Muscle of back (tissue), 11 donors: ENCODE results near the gene GPR158. TPM values are rescaled to one million over a fixed set of nuclear protein-coding genes. Genes with fewer than 3 reads are reported as not detected.

Source experiments
- DNase-seq, 3 donors: peaks; one replicate each; pipeline versions ENCODE4 v3.0.0 to v3.0.0-alpha.2; 2013
- polyA plus RNA-seq, 10 donors: library from polyadenylated mRNA; unstranded; fragments of 120-200 nt; gene quantifications; one replicate each; pipeline ENCODE4 v1.2.1, GENCODE V29; 2013; ENCODE audit not compliant: insufficient read length in 10 of 10

Gene GPR158
- polyA plus RNA-seq, 10 donors: 0.04 to 0.36 (median 0.12) TPM; not detected in 1

DNA sequence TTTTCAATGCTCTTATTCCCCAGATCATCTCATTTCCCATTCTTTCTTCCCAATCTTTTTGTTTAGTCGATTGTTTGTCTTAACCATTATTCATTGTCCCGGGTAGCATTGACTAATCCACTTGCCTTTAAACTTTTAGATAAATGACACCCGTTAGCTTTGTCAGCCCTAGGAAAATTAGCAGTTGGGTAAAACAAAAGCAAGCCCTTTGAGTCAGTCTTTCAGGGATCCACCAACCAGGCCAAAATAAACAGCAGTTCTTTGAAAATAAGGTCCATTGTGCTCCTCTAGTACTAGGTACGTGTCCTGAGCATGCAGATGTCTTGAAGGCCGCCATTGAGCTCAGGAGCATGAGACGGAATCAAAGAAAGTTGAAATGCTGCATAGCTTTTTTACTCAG, 389.6 kb downstream of the GPR158 start:
- no peak for DNase-seq

GRCh38 chr10:25565570-25565969, 390.8 kb downstream of the GPR158 start:
- no peak for DNase-seq

DNA sequence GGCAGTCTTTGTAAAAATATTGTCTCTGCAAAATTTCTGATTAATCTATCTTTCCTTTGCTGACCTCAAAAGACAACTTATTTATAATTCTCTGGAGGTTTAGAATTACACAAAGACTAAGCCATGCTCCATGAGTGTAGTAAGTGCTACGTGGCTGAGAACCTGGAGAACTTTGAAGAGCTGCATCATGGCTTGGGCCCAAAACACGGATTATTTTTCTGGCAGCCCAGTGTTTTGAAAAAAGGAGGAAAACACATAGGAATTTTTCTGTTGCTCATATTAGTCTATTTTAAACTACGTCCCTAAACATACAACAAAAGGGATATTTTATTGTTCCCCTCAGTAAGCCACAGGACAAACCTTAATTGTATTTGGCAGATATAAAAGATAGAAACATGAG, 398.5 kb downstream of the GPR158 start:
- DNase-seq: peak in 2 of 3 donors; percentile 9 to 59

DNA sequence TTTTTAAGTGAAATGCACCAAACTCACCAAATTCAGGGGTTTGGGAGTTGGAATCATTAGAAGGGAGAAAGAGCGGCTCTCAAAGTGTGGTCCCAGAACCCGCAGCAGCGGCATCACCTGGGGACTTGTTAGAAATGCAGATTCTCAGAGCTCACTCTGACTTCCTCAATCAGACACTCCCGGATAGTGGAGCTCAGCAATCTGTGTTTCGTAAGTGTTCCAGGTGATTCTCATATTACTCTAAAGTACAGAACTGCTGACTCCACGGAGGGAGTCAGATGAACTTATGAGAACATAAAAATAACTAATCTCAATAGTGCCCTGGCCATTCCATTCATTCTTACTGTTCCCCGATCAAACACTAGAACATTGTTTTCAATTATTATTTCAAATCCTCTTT, 400.5 kb downstream of the GPR158 start:
- no peak for DNase-seq

GRCh38 chr10:25578061-25578460, 403.3 kb downstream of the GPR158 start:
- DNase-seq: no peak

- DNase-seq: no peak
These were observed 408.2 kb downstream of the GPR158 start for GRCh38 chr10:25582961-25583360.

GRCh38 chr10:25600651-25601050, 425.9 kb downstream of the GPR158 start:
- no peak for DNase-seq

DNA sequence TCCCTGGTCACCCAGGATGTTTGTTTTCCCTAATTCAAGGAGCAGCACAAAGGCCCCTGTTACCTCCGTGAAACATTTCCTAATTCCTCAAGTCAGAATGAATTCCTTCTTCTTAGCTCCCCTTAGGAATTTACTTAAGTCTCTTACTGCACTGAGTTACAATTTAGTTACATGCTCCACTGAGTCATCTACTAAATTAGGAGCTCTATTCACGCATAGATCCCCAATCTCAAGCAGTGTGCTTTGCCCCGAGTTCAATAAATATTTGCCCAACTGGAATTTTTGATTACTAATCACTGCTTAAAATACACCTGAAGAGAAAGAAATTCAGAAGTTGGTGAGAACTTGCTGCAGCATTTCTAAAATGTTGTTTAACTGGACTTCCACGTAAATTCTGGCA, 429.8 kb downstream of the GPR158 start:
- no peak for DNase-seq

DNA sequence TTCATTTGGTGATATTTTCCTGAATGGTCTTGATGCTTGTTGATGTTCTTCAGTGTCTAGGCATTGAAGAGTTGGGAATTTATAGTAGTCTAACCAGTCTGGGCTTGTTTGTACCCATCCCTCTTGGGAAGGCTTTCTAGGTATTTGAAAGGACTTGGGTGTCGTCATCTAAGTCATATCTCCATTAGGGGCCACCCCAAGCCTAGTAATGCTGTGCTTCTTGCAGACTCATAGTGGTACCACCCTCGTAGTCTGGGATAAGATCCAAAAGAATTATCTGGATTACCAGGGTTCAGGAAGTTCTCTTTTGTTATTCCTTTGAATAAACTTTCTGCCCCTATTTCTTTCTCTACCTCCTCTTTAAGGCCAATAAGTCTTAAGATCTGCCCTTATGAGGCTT, 439.9 kb downstream of the GPR158 start:
- no peak for DNase-seq

DNA sequence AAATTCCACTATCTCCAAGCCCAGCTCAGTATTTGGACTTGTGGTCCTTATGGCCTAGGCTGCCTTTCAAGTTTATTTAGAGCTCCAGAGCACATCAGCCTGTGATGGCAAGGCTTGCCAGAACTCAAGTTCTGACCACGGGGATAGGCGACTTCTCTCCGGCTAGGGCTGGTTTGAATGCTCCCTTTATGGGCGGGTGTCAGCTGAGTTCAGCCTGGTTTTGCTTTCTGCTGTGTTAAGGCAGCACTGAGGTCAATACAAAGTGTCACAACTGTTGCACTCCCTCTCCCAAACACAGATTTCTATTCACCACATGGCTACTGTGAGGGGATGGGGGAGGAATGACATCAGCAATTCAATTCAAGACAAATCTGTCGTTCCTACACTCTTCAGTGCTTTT, 441.1 kb downstream of the GPR158 start:
- no peak for DNase-seq

- DNase-seq: no peak
These were observed 442.2 kb downstream of the GPR158 start for GRCh38 chr10:25616903-25617592.

DNA sequence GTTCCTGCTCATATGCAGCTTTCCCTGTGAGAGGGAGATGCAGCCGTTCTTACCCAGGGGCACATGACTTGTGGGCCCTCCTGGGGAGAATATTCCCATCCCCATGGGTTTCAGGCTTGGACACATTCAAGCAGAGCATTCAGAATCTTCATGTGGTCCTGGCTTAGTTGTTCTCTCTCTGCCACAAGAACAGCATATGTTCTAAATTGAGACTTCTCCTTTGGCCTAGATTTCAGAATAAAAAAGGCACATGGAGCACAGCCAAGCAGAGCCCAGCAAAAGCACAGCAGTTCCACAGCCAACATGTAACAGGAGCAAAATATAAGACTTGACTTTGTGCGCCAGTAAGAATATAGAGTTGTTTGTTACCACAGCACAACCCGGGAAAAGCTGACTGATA, 452.8 kb downstream of the GPR158 start:
- no peak for DNase-seq

- DNase-seq: no peak
These were observed 454.5 kb downstream of the GPR158 start for GRCh38 chr10:25629333-25629732.

GRCh38 chr10:25631471-25631870, 456.7 kb downstream of the GPR158 start:
- no peak for DNase-seq

GRCh38 chr10:25632802-25633201, 458.0 kb downstream of the GPR158 start:
- DNase-seq: no peak

DNA sequence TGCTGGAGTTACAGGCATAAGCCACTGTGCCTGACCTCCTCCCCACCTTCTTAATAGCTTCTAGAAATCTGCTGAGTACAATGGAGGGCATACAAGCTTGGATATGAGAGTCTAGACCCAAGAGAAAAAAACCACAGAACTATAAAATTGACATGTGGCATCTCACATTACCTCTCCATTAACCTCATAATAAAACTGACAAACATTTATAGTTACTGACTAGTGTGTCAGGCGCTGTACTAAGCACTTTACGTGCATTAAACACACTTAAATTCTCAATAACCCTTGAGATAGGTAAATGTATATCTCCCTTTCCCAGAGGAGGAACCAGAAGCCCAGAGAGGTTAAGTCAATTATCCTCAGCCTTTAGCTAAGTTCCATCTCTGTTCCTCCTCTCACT, 458.7 kb downstream of the GPR158 start:
- no peak for DNase-seq

- no peak for DNase-seq
These were observed 464.8 kb downstream of the GPR158 start for GRCh38 chr10:25639646-25640045.

- DNase-seq: no peak
These were observed 466.8 kb downstream of the GPR158 start for GRCh38 chr10:25641595-25641994.

- DNase-seq: no peak
These were observed 467.9 kb downstream of the GPR158 start for GRCh38 chr10:25642721-25643120.

GRCh38 chr10:25646371-25646770, 471.6 kb downstream of the GPR158 start:
- no peak for DNase-seq

DNA sequence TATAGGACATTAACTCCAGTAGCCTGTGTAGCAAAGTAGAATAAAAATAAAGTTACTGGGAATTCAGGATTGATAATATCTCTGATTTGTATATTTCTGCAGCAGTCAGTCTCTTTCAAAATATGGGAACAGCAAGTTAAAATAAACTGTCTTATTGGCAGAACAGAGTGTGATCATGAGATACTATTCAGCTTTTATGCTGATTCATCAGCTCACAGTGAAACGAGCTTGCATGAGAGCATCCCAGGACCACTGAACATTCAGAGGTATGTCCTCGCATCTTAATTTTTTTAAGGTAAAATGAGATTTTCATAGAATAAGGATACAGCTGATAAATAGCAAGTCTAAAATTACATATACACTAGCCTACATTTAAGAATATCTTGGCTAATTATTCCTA, 476.7 kb downstream of the GPR158 start:
- no peak for DNase-seq
